Peyer's patch (tissue), 4 donors: ENCODE measurements around the gene DRD4. TPM values are rescaled to one million over a fixed set of nuclear protein-coding genes. Genes with fewer than 3 reads are reported as not detected.
"Not testable (repeated sequence)": the region's sequence is repeated elsewhere in the genome, so short reads cannot be mapped to it uniquely, and the experiment has no call there.

Source experiments
- DNase-seq, 3 donors: peaks; one replicate each; pipeline ENCODE4 v3.0.0-alpha.2; 2017 to 2019
- H3K27ac ChIP-seq, 4 donors: fragments of 200-600 bp; sonication (generic); one replicate each; pipeline ENCODE4 v1.5.1; 2016 to 2019
- H3K27me3 ChIP-seq, 2 donors: fragments of 200-600 bp; sonication (generic); one replicate each; pipeline ENCODE4 v1.5.1; 2019
- H3K36me3 ChIP-seq, 3 donors: fragments of 200-600 bp; sonication (generic); one replicate each; pipeline ENCODE4 v1.5.1; 2016 to 2019
- H3K4me1 ChIP-seq, 4 donors: fragments of 200-600 bp; sonication (generic); one replicate each; pipeline ENCODE4 v1.5.1; 2016 to 2019
- H3K4me3 ChIP-seq, 4 donors: fragments of 200-600 bp; sonication (generic); 1 replicate in 3 of 4; 2 replicates in 1 of 4; pipeline ENCODE4 v1.5.1; 2016 to 2019; ENCODE audit warnings: mild to moderate bottlenecking in 1 of 4
- H3K9me3 ChIP-seq, 4 donors: fragments of 200-600 bp; sonication (generic); one replicate each; pipeline ENCODE4 v1.5.1; 2016 to 2019; ENCODE audit warnings: mild to moderate bottlenecking in 1 of 4
- POLR2A ChIP-seq, 2 donors: fragments of 450-650 bp; IDR thresholded peaks; one replicate each; pipeline ENCODE4 v1.5.1; 2017; ENCODE audit warnings: antibody characterized with exemption in 2 of 2, mild to moderate bottlenecking in 2 of 2, moderate library complexity in 2 of 2
- total RNA-seq, 4 donors: library from RNA; depleted of rRNA; stranded (reverse); fragments of >200 nt; gene quantifications; one replicate each; pipeline ENCODE4 v1.1.0, GENCODE V29; 2016
- TF ChIP-seq, protein P1 (sequence below), 6 experiments: fragments of 450-650 bp in 4 of 6; fragments of 200-600 bp in 2 of 6; sonication (generic) in 1 of 6; IDR thresholded peaks; one replicate each; pipeline ENCODE4 v1.5.1; 2017 to 2019; ENCODE audit warnings: antibody characterized with exemption in 6 of 6, mild to moderate bottlenecking in 3 of 6, moderate library complexity in 1 of 6

Gene DRD4
- total RNA-seq, 4 donors from 2014 or later: 1.6 to 3.0 TPM; not detected in 2

GRCh38 chr11:643849-644738, 7.0 kb downstream of the DRD4 start:
- TF ChIP-seq, protein P1, sequence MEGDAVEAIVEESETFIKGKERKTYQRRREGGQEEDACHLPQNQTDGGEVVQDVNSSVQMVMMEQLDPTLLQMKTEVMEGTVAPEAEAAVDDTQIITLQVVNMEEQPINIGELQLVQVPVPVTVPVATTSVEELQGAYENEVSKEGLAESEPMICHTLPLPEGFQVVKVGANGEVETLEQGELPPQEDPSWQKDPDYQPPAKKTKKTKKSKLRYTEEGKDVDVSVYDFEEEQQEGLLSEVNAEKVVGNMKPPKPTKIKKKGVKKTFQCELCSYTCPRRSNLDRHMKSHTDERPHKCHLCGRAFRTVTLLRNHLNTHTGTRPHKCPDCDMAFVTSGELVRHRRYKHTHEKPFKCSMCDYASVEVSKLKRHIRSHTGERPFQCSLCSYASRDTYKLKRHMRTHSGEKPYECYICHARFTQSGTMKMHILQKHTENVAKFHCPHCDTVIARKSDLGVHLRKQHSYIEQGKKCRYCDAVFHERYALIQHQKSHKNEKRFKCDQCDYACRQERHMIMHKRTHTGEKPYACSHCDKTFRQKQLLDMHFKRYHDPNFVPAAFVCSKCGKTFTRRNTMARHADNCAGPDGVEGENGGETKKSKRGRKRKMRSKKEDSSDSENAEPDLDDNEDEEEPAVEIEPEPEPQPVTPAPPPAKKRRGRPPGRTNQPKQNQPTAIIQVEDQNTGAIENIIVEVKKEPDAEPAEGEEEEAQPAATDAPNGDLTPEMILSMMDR (IDR thresholded peaks at IDR 0.05): no peak
- TF ChIP-seq POLR2A (IDR thresholded peaks at IDR 0.05): no peak

DNA sequence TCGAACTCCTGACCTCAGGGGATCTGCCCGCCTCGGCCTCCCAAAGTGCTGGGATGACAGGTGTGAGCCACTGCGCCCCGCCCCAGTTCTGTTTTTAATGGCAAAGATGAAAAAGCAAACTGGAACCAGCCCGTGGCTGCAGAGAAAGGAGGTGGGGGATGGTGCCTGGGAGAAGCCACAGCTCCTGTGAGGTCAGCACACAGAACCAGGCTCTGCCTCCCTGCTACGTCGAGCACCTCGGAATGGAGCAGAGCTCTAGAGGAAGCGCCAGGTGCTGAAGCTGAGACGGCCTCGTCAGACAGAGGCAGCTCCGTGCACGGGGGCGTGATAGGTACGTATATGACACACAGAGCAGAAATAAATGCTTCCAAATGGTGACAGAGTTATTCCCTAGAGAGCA, 8.5 kb downstream of the DRD4 start:
- Histone ChIP-seq H3K27ac (no peak overlapping the region), H3K4me1 (peaks cover 0 to 4% (median 0%) of the 10 kb centered on the region in 4 donors), H3K36me3 (peaks cover 0 to 13% (median 0%) of the 10 kb centered on the region in 3 donors), H3K4me3 (no peak overlapping the region), H3K9me3 (no peaks in the 10 kb centered on the region), H3K27me3 (no peaks in the 10 kb centered on the region)
- TF ChIP-seq, protein P1 (IDR thresholded peaks at IDR 0.05): no peak
- no peak for TF ChIP-seq POLR2A (IDR thresholded peaks at IDR 0.05)
- DNase-seq: no peak

More at GRCh38 chr11:643849-644738, 7.0 kb downstream of the DRD4 start:
- peaks cover 0 to 13% (median 0%) of the 10 kb centered on the region in 3 donors for H3K36me3 ChIP-seq
- no peak overlapping the region for H3K4me3 ChIP-seq
- no peaks in the 10 kb centered on the region for H3K27me3 ChIP-seq
- H3K9me3 ChIP-seq: no peaks in the 10 kb centered on the region
- H3K4me1 ChIP-seq: peaks cover 0 to 11% (median 0%) of the 10 kb centered on the region in 4 donors
- no peak for DNase-seq
- no peak overlapping the region for H3K27ac ChIP-seq

DNA sequence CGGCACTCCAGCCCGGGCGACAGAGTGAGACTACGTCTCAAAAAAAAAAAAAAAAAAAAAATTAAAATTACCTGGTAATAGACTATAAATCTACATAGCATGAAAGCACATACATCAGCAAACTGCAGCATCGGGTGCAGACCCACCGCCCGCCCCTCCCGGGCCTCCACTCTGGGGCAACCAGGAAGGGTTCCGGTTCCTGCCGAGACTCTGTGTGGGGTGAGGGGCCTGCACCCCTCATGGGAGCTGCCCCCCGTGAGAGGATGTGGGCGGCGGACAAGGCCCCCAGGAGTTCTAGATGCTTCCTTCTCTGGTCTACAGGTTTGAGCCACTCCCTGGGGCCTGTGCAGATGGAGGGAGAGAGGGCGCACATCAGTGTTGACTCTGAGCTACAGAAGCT, 9.1 kb downstream of the DRD4 start:
- no peaks in the 10 kb centered on the region for H3K9me3 ChIP-seq
- no peaks in the 10 kb centered on the region for H3K27me3 ChIP-seq
- H3K4me1 ChIP-seq: no peaks in the 10 kb centered on the region
- TF ChIP-seq, protein P1 (IDR thresholded peaks at IDR 0.05): no peak
- no peak for TF ChIP-seq POLR2A (IDR thresholded peaks at IDR 0.05)
- DNase-seq: no peak
- H3K4me3 ChIP-seq: no peak overlapping the region
- H3K36me3 ChIP-seq: peaks cover 0 to 19% (median 0%) of the 10 kb centered on the region in 3 donors
- no peak overlapping the region for H3K27ac ChIP-seq

GRCh38 chr11:647672-648158, 10.6 kb downstream of the DRD4 start:
- not testable (repeated sequence) for DNase-seq, H3K4me1 ChIP-seq, H3K27ac ChIP-seq, H3K9me3 ChIP-seq, H3K27me3 ChIP-seq, H3K4me3 ChIP-seq
- H3K36me3 ChIP-seq: peaks cover 0 to 29% (median 0%) of the 10 kb centered on the region in 3 donors

GRCh38 chr11:650482-650881, 13.4 kb downstream of the DRD4 start:
- no peaks in the 10 kb centered on the region for H3K27me3 ChIP-seq
- DNase-seq: no peak
- TF ChIP-seq, protein P1 (IDR thresholded peaks at IDR 0.05): no peak
- no peak for TF ChIP-seq POLR2A (IDR thresholded peaks at IDR 0.05)
- H3K9me3 ChIP-seq: no peaks in the 10 kb centered on the region
- no peak overlapping the region for H3K27ac ChIP-seq
- no peak overlapping the region for H3K4me3 ChIP-seq
- peaks cover 0 to 21% (median 0%) of the 10 kb centered on the region in 3 donors for H3K36me3 ChIP-seq
- H3K4me1 ChIP-seq: peaks cover 0 to 15% (median 0%) of the 10 kb centered on the region in 4 donors

DNA sequence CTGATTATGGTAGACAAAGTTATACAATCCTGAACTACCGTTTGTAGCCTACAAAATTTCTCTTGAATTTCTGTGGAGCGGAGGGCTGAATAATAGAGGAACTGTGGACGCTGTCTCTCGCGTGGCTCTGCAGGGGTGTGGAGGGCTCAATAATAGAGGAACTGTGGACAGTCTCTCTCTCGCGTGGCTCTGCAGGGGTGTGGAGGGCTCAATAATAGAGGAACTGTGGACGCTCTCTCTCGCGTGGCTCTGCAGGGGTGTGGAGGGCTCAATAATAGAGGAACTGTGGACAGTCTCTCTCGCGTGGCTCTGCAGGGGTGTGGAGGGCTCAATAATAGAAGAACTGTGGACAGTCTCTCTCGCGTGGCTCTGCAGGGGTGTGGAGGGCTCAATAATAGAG, 16.1 kb downstream of the DRD4 start:
- not testable (repeated sequence) for H3K9me3 ChIP-seq, H3K27ac ChIP-seq, H3K27me3 ChIP-seq, H3K4me3 ChIP-seq, DNase-seq
- H3K4me1 ChIP-seq: peaks cover 0 to 37% (median 7%) of the 10 kb centered on the region in 4 donors
- peaks cover 0 to 21% (median 0%) of the 10 kb centered on the region in 3 donors for H3K36me3 ChIP-seq
